Measurements from ENCODE around the gene PAM. TPM values are rescaled to one million over a fixed set of nuclear protein-coding genes. Genes with fewer than 3 reads are reported as not detected.

The PAM gene
- total and polyA plus RNA-seq, 5 experiments from 2014 or later = 8.0 to 15.9 (median 9.7) TPM

DNA sequence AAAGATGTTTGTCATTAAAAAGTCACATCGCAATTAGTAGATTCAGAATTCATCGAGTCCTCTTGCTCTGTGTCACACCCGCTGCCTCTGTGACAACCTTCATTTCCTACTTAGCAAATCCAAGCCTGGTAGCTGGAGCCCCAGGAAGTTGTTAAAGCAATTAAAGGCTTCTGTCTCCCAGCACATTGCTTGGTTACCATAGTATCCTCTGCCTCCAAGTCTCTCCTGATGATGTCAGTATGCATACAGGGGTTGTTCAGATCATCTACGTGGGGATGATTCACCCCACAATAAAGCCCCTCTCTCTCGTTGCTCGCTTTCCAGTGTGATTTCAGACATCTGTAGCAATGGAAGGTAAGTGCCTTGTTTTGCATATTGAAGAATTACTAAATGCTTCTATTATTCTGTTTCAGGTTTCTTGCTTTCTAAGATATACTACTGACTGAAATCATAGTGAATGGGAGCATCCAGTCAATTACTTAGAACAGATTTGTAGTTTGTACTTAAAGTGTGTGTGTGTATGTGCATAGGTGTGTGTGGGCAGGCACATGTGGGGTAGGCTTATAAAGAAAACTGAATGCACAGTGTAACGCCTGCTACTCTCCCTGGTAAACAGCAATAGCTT lies 52.9 kb downstream of the PAM start:
- Mint-ChIP-seq H3K27me3 (peaks cover 0 to 2% (median 0%) of the 10 kb centered on the region in 5 donors), H3K36me3 (peaks cover 0 to 4% (median 0%) of the 10 kb centered on the region in 3 donors), H3K27ac (no peak overlapping the region), H3K4me3 (no peak overlapping the region), H3K9me3 (no peaks in the 10 kb centered on the region), H3K4me1 (peaks cover 5 to 8% (median 6%) of the 10 kb centered on the region in 4 donors)
- POLR2A ChIA-PET = no interaction called here
- DNase-seq (no peak), ATAC-seq (no peak)

DNA sequence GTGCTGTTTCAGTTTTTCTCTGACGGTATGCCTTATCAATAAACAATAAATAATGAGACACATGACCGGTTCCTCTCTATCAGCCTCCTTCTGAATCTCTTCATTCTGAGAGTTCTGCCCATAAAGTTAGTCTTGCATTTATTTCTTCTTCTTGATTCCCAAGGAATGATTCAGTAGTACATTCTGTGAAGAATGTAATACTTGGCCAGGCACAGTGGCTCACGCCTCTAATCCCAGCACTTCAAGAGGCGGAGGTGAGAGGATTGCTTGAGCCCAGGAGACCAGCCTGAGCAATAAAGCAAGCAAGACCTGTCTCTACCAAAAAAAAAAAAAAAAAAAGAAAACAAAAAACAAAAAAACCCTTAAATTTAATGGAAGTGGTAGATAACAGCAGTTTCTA lies 53.9 kb downstream of the PAM start:
- no peak for ATAC-seq
- no peak for DNase-seq
- POLR2A ChIA-PET = no interaction called here
- H3K4me1 Mint-ChIP-seq = peaks cover 2 to 6% (median 4%) of the 10 kb centered on the region in 4 donors
- no peaks in the 10 kb centered on the region for H3K27me3 Mint-ChIP-seq
- H3K4me3 Mint-ChIP-seq = no peak overlapping the region
- H3K27ac Mint-ChIP-seq = no peak overlapping the region
- H3K36me3 Mint-ChIP-seq = peaks cover 0 to 4% (median 0%) of the 10 kb centered on the region in 3 donors
- H3K9me3 Mint-ChIP-seq = no peaks in the 10 kb centered on the region

DNA sequence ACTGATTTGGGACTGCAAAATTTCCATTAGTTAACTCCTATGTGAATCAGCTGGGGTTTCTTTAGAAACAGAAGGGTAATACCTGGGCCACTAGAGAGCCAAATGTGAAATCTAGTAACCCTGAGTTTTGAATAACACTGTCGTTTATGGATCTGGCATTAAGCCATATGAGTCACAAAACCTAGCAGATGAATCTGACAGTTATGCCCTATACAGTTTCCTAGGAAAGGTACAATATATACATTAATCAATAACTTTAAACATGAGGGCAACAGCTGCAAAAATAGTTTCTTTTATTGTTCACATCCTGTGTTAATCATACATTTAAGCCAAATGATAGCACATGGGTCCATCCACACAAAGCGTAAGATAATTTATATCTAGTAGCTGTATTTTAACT lies 56.9 kb downstream of the PAM start:
- Mint-ChIP-seq H3K27ac (no peak overlapping the region), H3K4me3 (no peak overlapping the region), H3K27me3 (peaks cover 0 to 3% (median 0%) of the 10 kb centered on the region in 5 donors), H3K9me3 (no peaks in the 10 kb centered on the region), H3K4me1 (peaks cover 8 to 16% (median 15%) of the 10 kb centered on the region in 4 donors), H3K36me3 (peaks cover 0 to 4% (median 0%) of the 10 kb centered on the region in 3 donors)
- POLR2A ChIA-PET = no interaction called here
- ATAC-seq (no peak), DNase-seq (no peak)

DNA sequence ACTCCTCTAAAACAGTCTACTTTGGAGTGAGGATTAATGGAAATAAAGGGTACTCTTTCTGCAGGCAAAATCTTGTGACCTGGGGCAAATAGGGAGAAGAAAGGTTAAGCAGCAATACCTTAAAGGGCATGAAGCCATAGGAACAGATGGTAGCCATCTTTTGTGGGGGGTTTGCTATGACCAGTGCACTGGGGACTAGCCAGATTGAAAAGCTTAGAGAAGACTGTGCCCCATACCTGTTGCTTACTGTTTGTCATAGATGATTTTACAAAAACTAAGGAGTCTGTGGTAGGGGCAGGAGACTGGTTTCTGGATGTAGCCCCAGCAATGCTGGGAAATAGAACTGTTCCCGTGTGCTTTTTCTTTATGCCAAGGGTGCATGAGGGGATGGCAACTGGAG lies 58.6 kb downstream of the PAM start:
- Mint-ChIP-seq H3K4me3 (no peak overlapping the region), H3K36me3 (peaks cover 0 to 4% (median 0%) of the 10 kb centered on the region in 3 donors), H3K27ac (no peak overlapping the region), H3K4me1 (peaks cover 3 to 13% (median 11%) of the 10 kb centered on the region in 4 donors), H3K9me3 (no peaks in the 10 kb centered on the region), H3K27me3 (peaks cover 0 to 3% (median 0%) of the 10 kb centered on the region in 5 donors)
- POLR2A ChIA-PET = no interaction called here
- ATAC-seq (no peak), DNase-seq (no peak)

DNA sequence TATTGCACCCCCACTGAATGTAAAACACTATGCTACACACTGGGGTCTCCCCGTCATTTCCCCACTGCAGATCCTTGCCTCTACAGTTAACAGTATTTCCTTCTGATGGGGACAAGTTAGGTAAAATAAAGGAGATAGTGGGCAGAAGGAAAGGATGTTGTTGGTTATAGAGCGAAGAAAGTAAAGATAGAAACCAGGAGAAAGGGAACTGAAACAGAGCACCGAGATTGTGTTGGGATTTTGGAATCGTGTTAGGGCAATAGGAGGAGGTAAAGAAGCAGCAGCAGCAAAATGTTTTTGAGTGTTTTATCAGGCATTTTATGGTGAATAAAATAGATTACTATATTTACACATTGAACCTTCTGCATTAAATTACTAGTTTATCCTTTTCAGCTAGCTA lies 60.0 kb downstream of the PAM start:
- H3K27me3 Mint-ChIP-seq = peaks cover 0 to 3% (median 0%) of the 10 kb centered on the region in 5 donors
- POLR2A ChIA-PET = no interaction called here
- H3K9me3 Mint-ChIP-seq = no peaks in the 10 kb centered on the region
- no peak overlapping the region for H3K4me3 Mint-ChIP-seq
- DNase-seq = no peak
- no peak overlapping the region for H3K27ac Mint-ChIP-seq
- H3K36me3 Mint-ChIP-seq = peaks cover 0 to 4% (median 0%) of the 10 kb centered on the region in 3 donors
- H3K4me1 Mint-ChIP-seq = peaks cover 3 to 13% (median 11%) of the 10 kb centered on the region in 4 donors
- ATAC-seq = no peak

DNA sequence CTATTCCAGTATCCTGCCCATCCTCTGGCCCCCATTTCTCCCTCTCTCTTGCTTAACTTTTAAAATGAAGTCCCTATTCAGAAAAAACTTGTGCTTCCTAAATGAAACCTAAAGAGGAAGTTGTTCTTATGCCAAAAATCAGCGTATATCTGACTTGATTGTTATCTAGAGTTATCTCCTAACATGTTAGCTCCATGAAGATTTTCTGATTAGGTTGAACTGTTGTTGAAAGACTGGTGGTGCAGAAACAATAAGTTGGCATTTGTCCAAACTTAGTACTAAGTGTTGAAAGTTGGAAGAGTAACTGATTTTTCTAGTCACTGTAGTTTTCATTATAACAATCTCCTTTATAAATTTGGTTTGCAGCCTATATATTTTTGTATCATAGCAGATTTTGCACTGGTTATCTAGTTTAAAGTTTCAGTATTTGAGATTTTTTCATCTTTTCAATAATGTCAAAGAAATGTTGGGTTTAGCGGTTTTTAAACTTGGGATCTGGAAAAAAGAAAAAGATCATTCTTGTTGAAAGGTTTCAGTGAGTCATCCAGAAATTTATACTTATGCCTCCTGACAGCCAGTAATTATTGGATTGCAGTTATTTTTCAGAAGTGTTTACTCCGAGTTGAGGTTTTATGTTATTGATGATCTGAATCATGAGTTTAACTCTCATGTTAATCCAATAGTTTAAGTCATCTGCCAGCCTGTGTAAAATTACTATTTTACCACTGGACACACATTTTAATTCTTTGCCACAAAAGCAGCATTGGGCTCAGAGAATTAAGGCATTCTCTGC lies 60.6 kb downstream of the PAM start:
- DNase-seq (no peak), ATAC-seq (no peak)
- H3K27ac Mint-ChIP-seq = no peak overlapping the region
- H3K9me3 Mint-ChIP-seq = no peaks in the 10 kb centered on the region
- no peak overlapping the region for H3K4me3 Mint-ChIP-seq
- peaks cover 0 to 3% (median 0%) of the 10 kb centered on the region in 5 donors for H3K27me3 Mint-ChIP-seq
- POLR2A ChIA-PET = no interaction called here
- H3K4me1 Mint-ChIP-seq = peaks cover 3 to 13% (median 11%) of the 10 kb centered on the region in 4 donors
- H3K36me3 Mint-ChIP-seq = peaks cover 0 to 4% (median 0%) of the 10 kb centered on the region in 3 donors

DNA sequence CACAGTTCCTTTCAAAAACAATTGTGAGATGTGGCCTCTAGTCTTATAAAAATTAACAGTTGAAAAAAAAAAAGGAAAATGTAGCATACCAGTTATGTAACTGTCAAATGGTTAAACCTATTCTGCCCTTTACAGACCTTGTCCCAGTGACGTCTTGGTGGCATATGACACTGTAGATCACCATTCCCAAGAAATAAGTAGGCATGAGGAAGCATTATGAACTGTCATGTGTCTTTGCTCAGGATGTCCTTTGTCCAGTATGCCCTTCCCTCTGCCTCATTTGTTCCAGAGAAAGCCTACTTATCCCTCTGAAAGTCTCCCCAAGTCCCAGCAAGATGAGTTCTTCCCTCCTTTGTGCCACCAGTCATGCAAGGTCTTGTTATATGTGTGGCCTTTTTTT lies 63.2 kb downstream of the PAM start:
- Mint-ChIP-seq H3K9me3 (no peaks in the 10 kb centered on the region), H3K4me1 (peaks cover 3 to 13% (median 11%) of the 10 kb centered on the region in 4 donors), H3K36me3 (no peaks in the 10 kb centered on the region), H3K27ac (no peak overlapping the region), H3K27me3 (peaks cover 0 to 3% (median 0%) of the 10 kb centered on the region in 5 donors), H3K4me3 (no peak overlapping the region)
- POLR2A ChIA-PET = no interaction called here
- DNase-seq (no peak), ATAC-seq (no peak)

DNA sequence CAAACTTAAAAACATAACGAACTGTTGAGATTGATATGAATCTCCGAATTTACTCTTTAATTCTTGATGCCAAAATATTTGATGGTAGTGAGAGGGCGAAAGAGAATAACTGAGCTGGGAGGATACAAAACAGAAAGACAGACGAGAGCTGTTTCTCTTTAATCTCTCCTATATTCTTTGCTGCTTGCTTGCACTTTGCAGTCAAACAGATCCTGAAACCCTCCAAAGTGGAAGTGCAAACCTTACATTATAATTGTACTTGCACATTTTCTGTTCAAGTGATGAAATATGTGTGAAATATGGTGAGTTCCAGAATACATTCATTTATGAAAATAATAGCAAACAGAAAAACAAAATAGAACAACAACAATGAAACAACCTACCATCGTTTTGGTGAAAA lies 63.8 kb downstream of the PAM start:
- H3K4me3 Mint-ChIP-seq = no peak overlapping the region
- H3K27ac Mint-ChIP-seq = no peak overlapping the region
- H3K36me3 Mint-ChIP-seq = no peaks in the 10 kb centered on the region
- ATAC-seq (no peak), DNase-seq (no peak)
- H3K4me1 Mint-ChIP-seq = peaks cover 3 to 13% (median 11%) of the 10 kb centered on the region in 4 donors
- H3K27me3 Mint-ChIP-seq = peaks cover 0 to 3% (median 0%) of the 10 kb centered on the region in 5 donors
- no peaks in the 10 kb centered on the region for H3K9me3 Mint-ChIP-seq
- POLR2A ChIA-PET = no interaction called here

DNA sequence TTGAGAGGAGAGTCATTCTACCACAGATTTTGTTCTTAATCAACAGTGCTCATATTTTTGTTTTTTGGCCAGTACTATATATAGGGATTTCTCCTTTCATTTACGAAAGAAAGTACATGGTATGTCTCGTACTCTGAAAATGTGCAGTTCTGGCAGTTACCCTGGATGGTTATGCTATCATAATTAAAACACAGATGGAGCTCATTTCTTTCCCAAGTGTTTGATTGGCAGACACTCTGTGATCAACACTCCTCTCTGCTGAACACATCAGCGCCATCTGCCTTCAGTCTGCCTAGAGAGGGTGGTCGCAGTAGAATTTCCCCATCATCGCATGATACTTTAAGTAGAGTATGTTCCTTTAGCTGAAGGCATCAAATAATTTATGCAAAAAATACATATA lies 64.5 kb downstream of the PAM start:
- H3K36me3 Mint-ChIP-seq = no peaks in the 10 kb centered on the region
- ATAC-seq (no peak), DNase-seq (no peak)
- no peak overlapping the region for H3K27ac Mint-ChIP-seq
- H3K27me3 Mint-ChIP-seq = peaks cover 0 to 3% (median 0%) of the 10 kb centered on the region in 5 donors
- H3K4me1 Mint-ChIP-seq = peaks cover 3 to 13% (median 11%) of the 10 kb centered on the region in 4 donors
- POLR2A ChIA-PET = no interaction called here
- H3K9me3 Mint-ChIP-seq = no peaks in the 10 kb centered on the region
- H3K4me3 Mint-ChIP-seq = no peak overlapping the region

DNA sequence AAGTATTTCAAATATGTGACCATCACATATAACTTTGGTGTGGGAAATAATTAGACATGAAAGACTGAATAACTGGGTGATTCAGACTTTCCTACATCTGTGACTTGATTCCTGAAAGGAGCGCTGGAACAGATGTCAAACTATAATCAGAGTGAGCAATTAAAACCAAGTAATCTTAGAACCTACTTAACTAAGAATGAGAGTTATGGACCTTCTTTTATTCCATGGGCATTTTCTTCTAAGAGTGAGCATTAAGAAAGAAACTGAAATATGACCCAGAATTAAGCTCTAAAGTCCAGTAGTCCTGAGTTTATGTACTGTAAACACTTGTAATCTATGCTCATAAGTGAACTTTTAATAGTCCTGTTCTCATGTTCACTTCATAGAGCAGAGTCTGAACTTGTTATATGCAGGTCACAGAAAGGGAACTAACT lies 68.4 kb downstream of the PAM start:
- Mint-ChIP-seq H3K4me1 (peaks cover 0 to 7% (median 5%) of the 10 kb centered on the region in 4 donors), H3K27ac (no peak overlapping the region), H3K36me3 (no peaks in the 10 kb centered on the region), H3K9me3 (no peaks in the 10 kb centered on the region), H3K27me3 (no peaks in the 10 kb centered on the region), H3K4me3 (no peak overlapping the region)
- ATAC-seq = no peak
- POLR2A ChIA-PET = no interaction called here
- DNase-seq = no peak

DNA sequence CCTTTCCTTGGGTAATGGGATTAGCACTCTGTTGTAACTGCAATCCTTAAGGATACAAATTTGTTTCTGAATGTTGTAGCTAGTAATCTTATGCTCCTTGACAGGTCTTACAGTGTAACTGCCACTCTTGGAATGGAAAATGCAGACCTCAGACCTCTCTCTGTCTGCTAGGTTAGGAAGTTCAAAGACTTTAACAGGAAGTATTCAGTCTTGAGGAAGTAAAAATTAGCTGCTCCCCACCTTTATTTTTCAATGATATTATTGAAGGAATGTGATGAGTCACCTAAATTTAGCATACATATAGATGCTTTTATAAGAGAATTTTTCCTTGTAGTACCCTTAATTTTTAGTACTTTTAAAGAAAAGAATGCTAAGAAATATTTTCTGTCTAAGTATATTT lies 71.5 kb downstream of the PAM start:
- no peaks in the 10 kb centered on the region for H3K36me3 Mint-ChIP-seq
- POLR2A ChIA-PET = no interaction called here
- no peak overlapping the region for H3K4me3 Mint-ChIP-seq
- no peaks in the 10 kb centered on the region for H3K9me3 Mint-ChIP-seq
- ATAC-seq (no peak), DNase-seq (no peak)
- peaks cover 0 to 2% (median 0%) of the 10 kb centered on the region in 5 donors for H3K27me3 Mint-ChIP-seq
- no peak overlapping the region for H3K27ac Mint-ChIP-seq
- peaks cover 0 to 7% (median 5%) of the 10 kb centered on the region in 4 donors for H3K4me1 Mint-ChIP-seq

DNA sequence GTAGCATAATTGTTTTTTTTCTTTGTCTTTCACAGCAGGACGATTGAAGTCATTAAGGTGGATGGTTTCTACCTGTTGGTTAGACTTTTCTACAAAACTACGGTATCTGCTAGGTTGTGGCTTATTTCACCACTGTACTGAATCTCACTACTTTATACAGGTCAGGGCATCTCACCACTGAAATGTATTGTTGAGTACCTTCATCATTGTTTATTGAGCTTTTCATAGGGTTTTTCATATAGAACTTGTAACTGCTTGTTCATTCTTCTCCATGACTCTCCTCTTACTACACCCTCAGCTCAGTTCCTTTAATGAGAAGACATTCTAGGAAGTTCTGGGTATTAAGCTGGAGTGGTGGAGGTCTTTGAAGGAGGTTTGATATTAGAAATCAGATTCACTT lies 75.1 kb downstream of the PAM start:
- POLR2A ChIA-PET = no interaction called here
- Mint-ChIP-seq H3K27ac (no peak overlapping the region), H3K4me3 (no peak overlapping the region), H3K4me1 (peaks cover 4 to 19% (median 10%) of the 10 kb centered on the region in 4 donors), H3K36me3 (no peaks in the 10 kb centered on the region), H3K27me3 (peaks cover 0 to 2% (median 0%) of the 10 kb centered on the region in 5 donors), H3K9me3 (no peaks in the 10 kb centered on the region)
- no peak for ATAC-seq
- no peak for DNase-seq

DNA sequence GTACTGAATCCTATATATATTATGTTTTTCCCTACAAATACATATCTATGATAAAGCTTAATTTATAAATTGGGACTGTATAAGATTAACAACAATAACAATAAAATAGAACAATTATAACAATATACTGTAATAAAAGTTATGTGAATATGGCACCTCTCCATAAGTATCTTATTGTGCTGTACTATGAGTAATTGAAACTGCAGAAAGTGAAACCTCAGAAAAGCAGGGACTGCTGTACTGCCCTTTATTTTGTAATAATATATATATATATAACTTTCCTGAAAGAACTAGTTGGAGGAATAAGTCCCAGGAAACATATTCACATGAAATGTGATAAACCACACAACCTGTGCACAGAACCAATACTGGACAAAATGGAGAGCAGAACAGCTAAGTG lies 77.3 kb downstream of the PAM start:
- peaks cover 4 to 27% (median 10%) of the 10 kb centered on the region in 4 donors for H3K4me1 Mint-ChIP-seq

More for the DNA sequence above, 77.3 kb downstream of the PAM start:
- H3K4me3 Mint-ChIP-seq = no peak overlapping the region
- H3K27ac Mint-ChIP-seq = no peak overlapping the region
- H3K27me3 Mint-ChIP-seq = peaks cover 0 to 2% (median 0%) of the 10 kb centered on the region in 5 donors
- H3K36me3 Mint-ChIP-seq = peaks cover 0 to 3% (median 0%) of the 10 kb centered on the region in 3 donors
- H3K9me3 Mint-ChIP-seq = no peaks in the 10 kb centered on the region
- ATAC-seq (no peak), DNase-seq (no peak)
- POLR2A ChIA-PET = no interaction called here
